Astrocyte (in vitro differentiated cells and primary cell): Measurements from ENCODE around the gene TEDC2.
"Not testable (repeated sequence)": the region's sequence is repeated elsewhere in the genome, so short reads cannot be mapped to it uniquely, and the experiment has no call there.

Experiments
- CTCF ChIP-seq: IDR thresholded peaks from 2 replicates; pipeline ENCODE4 v1.5.1; 2011; ENCODE audit warnings: low read depth, mild to moderate bottlenecking, inconsistent platforms, low read length, moderate library complexity; ENCODE audit not compliant: insufficient read depth
- EZH2 ChIP-seq: IDR thresholded peaks from 2 replicates; pipeline ENCODE4 v1.6.1; 2012; ENCODE audit warnings: mild to moderate bottlenecking, low read length, inconsistent platforms; ENCODE audit not compliant: insufficient read depth

- not testable (repeated sequence) for TF ChIP-seq CTCF, EZH2
Observed at GRCh38 chr16:2435236-2435635, 24.7 kb upstream of the TEDC2 start.
